Measurements from ENCODE around the gene RAPSN.
A peak's percentile ranks its signal among the peaks of the same experiment; 100 is the strongest.

- no peak for TF ChIP-seq POLR2A (IDR thresholded peaks at IDR 0.05; ENCODE audit: low read depth, low read length)
- TF ChIP-seq POLR2AphosphoS5 (IDR thresholded peaks at IDR 0.05; ENCODE audit: low read depth, low read length), result peak; percentile 6; the same call in 1 of the 2 replicates
Observed at GRCh38 chr11:47414685-47415070, 34.3 kb downstream of the RAPSN start.
